Effector memory CD8-positive, alpha-beta T cell (primary cell): ENCODE data around the gene NPHP4.

Source experiments
- ATAC-seq: fragments of 150-1000 bp; cut with Tn5 transposase; replicated peaks from 2 replicates; pipeline ENCODE4 v1.10.0; 2021; ENCODE audit warnings: mild to moderate bottlenecking, moderate library complexity
- DNase-seq, 3 experiments: peaks; one replicate each; pipeline ENCODE4 v3.0.0; 2021
- H3K27ac Mint-ChIP-seq, 2 donors: one replicate each; pipeline ENCODE4 v1.8.0; 2022; ENCODE audit warnings: mild to moderate bottlenecking in 2 of 2, mixed read lengths in 2 of 2, moderate library complexity in 2 of 2
- H3K27me3 Mint-ChIP-seq, 2 donors: one replicate each; pipeline ENCODE4 v1.8.0; 2022; ENCODE audit warnings: mixed read lengths in 2 of 2
- H3K36me3 Mint-ChIP-seq: one replicate; pipeline ENCODE4 v1.8.0; 2022; ENCODE audit warnings: mild to moderate bottlenecking, moderate library complexity, mixed read lengths; ENCODE audit not compliant: insufficient read depth
- H3K4me1 Mint-ChIP-seq, 2 donors: one replicate each; pipeline ENCODE4 v1.8.0; 2022; ENCODE audit warnings: low read depth in 2 of 2, mixed read lengths in 2 of 2
- H3K4me3 Mint-ChIP-seq, 2 donors: one replicate each; pipeline ENCODE4 v1.8.0; 2022; ENCODE audit warnings: mild to moderate bottlenecking in 2 of 2, mixed read lengths in 2 of 2, moderate library complexity in 2 of 2
- H3K9me3 Mint-ChIP-seq, 2 donors: one replicate each; pipeline ENCODE4 v1.8.0; 2022; ENCODE audit warnings: mixed read lengths in 2 of 2

NPHP4 gene

DNA sequence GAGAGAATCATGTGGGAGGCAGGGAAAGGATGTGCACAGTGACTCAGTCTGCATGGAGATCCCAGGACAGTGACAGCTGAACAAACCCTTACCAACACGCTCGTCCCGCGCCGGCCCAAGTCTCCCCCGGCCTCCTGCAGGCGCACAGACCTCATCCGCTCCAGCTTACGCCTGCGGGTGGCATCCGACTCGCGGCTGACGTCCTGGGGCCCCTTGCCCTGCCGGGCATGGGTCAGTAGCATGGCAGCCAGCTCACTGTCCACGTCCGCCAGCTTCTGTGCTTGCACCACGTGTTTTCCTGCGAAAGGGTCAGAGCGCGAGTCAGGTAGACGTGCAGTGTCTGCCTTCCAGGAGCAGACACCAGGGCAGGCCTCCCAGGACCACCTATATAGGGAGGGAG, 115.2 kb downstream of the NPHP4 start:
- no peaks in the 10 kb centered on the region for H3K4me1 Mint-ChIP-seq
- H3K9me3 Mint-ChIP-seq = no peaks in the 10 kb centered on the region
- no peak overlapping the region for H3K4me3 Mint-ChIP-seq
- DNase-seq (no peak), ATAC-seq (no peak)
- H3K27me3 Mint-ChIP-seq = no peaks in the 10 kb centered on the region
- H3K36me3 Mint-ChIP-seq = peaks cover 3% of the 10 kb centered on the region
- H3K27ac Mint-ChIP-seq = no peak overlapping the region

DNA sequence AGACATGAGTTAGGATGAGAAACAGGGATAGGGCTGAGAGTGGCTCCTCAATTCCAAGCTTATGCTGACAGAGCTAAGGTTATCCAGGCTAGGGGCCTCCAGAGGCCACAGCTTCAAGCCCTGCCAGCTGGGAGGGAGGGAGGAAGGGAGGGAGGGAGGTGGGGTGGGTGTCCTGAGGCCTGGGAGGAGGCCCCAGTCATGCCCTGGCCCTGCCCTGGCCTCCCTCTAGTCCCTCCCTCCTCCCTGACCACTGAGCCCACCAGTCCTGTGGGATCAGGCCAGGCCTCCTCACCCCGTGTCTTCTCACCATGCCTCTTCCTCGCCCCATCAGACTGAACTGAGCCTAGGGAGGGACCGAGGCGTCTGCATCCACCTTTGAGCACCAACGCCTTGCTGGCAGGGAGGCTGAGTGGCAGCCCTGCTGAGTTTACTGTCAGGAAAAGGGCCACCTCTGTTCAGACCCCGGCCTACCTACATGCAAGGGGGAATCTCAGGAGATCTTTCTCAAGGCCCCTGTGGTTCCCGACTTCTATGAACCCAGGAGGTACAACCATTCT, 116.1 kb downstream of the NPHP4 start:
- no peak for ATAC-seq
- no peaks in the 10 kb centered on the region for H3K9me3 Mint-ChIP-seq
- H3K36me3 Mint-ChIP-seq = peaks cover 3% of the 10 kb centered on the region
- H3K4me1 Mint-ChIP-seq = no peaks in the 10 kb centered on the region
- no peak overlapping the region for H3K27ac Mint-ChIP-seq
- no peak for DNase-seq
- no peak overlapping the region for H3K4me3 Mint-ChIP-seq
- no peaks in the 10 kb centered on the region for H3K27me3 Mint-ChIP-seq

DNA sequence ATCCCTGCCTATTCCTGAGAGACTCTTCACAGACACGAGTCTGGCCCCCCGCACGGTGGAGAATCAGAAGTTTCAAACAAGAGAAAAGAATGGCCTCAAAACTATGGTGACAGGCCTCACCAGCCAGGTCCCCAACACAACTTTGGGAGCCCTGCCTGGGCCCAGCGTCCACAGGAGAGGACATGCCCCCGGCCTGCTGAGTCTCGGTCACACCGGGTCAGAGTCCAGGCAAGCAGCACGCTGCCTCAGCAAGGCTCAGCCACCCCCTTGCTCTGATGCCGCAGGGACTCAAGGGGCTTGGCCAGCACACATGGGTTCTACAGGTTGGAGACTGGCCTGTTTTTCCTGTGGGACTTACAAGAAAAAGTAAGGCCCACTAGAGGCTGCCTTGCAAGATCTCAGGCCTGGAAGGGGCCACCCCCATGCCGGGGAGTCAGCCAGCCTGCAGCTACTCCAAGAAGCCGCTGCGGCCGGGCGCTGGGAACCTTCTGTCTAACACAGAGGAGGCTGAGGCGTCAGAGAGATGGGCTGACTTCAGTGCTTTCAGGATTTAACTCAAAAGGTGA, 116.8 kb downstream of the NPHP4 start:
- peaks cover 3% of the 10 kb centered on the region for H3K36me3 Mint-ChIP-seq
- no peak overlapping the region for H3K4me3 Mint-ChIP-seq
- DNase-seq = no peak
- ATAC-seq = no peak
- H3K27me3 Mint-ChIP-seq = no peaks in the 10 kb centered on the region
- H3K27ac Mint-ChIP-seq = no peak overlapping the region
- no peaks in the 10 kb centered on the region for H3K4me1 Mint-ChIP-seq
- no peaks in the 10 kb centered on the region for H3K9me3 Mint-ChIP-seq

DNA sequence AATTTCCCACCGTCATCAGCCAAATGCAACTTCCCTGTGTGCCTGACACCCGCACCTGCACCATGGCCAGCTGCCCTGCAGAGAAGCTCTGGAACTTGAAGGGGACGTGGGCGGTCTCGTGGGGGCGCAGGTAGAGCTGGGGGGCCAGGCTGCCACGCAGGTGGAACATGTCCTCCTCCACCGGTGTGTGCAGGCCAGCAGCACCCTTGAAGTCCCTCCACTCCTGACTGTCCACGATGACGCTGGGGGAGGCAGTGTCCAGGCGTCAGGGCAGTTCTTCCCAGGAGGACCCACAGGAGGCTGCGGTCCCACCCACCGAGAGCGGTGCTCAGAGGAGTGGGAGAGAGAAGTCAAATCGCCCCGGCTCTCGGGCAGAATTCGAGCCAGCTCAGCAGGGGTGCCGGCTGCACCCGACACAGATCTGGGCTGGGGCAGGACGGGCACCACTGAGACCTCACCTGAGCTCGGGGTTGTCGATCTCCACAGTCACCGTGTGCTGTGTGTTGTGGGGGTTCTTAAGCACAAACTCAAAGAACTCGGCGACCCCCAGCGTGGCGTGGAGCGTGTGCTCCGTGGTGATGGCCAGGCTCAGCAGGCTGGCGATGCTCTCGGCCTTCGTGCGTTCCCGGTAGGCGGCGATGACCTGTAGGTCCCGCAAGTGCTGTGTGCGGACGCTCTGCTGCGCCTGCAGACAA, 117.7 kb downstream of the NPHP4 start:
- H3K4me1 Mint-ChIP-seq = no peaks in the 10 kb centered on the region
- ATAC-seq = no peak
- no peaks in the 10 kb centered on the region for H3K9me3 Mint-ChIP-seq
- DNase-seq = no peak
- peaks cover 3% of the 10 kb centered on the region for H3K36me3 Mint-ChIP-seq
- no peak overlapping the region for H3K27ac Mint-ChIP-seq
- H3K27me3 Mint-ChIP-seq = no peaks in the 10 kb centered on the region
- no peak overlapping the region for H3K4me3 Mint-ChIP-seq

DNA sequence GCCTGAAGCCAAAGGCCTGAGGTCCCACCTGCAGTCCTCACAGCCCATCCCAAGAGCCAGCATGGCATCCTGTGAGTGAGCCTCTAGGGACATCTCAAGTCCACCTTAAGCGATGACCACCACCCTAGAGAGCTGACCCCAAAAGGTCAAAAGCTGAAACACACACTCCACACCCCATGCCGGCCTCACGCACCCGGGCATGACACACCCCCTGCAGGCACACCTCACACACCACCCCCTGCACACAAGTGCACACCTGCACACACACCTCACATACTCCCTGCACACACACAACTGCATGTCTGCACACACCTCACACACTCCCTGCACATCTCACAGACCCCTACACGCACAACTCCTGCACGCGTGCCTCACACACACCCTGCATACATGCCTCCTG, 118.7 kb downstream of the NPHP4 start:
- Mint-ChIP-seq H3K27me3 (no peaks in the 10 kb centered on the region), H3K36me3 (peaks cover 3% of the 10 kb centered on the region), H3K27ac (no peak overlapping the region), H3K4me3 (no peak overlapping the region), H3K4me1 (peaks cover 0 to 5% of the 10 kb centered on the region in 2 donors), H3K9me3 (peaks cover 0 to 7% of the 10 kb centered on the region in 2 donors)
- ATAC-seq (no peak), DNase-seq (no peak)

DNA sequence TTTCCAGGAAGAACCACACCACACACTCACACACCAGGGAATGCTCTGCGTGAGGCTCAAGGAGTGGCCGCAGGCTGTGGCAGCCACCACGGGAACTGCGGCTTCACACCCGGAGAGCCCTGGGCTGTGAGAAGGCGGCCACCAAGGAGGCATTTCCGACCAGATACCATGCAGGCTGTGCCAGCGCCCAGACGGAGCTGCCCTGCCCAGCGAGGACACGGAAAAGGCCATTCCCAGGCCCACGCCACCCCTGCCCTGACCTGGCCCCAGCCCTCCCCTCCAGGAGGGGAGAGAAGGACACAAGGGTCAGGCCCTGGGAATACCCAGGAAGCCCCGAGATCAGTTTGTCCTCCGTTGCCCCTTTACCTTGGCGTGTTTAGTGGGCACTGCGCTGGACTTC, 119.3 kb downstream of the NPHP4 start:
- Mint-ChIP-seq H3K36me3 (peaks cover 3% of the 10 kb centered on the region), H3K4me3 (no peak overlapping the region), H3K27ac (no peak overlapping the region), H3K4me1 (peaks cover 0 to 5% of the 10 kb centered on the region in 2 donors), H3K27me3 (no peaks in the 10 kb centered on the region), H3K9me3 (peaks cover 0 to 7% of the 10 kb centered on the region in 2 donors)
- ATAC-seq = no peak
- no peak for DNase-seq

DNA sequence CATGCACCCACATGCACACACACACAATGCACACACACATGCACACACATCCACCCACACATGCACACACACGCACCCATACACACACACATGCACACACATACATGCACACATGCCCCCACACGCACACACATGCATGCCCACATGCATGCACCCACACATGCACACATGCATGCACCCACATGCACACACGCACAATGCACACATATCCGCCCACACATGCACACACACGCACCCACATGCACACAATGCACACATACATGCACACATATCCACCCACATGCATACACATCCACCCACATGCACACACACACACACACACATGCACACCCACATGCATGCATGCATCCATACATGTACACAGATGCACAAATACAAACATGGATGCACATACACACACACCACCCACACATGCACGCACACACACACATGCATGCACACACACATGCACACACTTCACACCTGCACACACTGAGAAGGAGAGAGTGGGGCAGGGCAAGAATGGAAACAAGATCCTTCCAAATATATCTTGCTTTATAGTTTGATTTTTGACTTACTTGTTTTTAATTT, 123.2 kb downstream of the NPHP4 start:
- Mint-ChIP-seq H3K36me3 (no peaks in the 10 kb centered on the region), H3K27me3 (no peaks in the 10 kb centered on the region)
- no peak for ATAC-seq

DNA sequence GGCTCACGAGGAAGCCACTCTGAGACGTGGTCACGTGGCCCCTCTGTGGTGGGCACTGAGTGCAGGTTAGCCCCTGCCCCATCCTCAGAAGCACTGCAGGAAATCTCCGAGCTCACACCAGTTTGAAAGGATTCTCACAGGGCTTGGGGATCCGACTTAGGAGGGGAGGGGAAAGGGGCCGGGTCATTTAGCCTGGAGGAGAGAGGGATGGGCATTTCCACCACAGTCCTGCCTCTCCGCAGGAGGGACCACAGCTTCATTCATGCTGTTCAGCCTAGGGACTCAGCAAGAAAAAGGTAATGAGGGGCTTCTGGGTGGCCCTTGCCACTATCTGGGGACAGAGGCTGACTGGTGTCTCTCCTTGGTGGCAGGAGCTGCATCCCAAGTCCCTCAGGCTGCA, 126.5 kb downstream of the NPHP4 start:
- no peak overlapping the region for H3K27ac Mint-ChIP-seq
- H3K4me3 Mint-ChIP-seq = no peak overlapping the region
- H3K9me3 Mint-ChIP-seq = peaks cover 0 to 7% of the 10 kb centered on the region in 2 donors
- H3K4me1 Mint-ChIP-seq = peaks cover 0 to 5% of the 10 kb centered on the region in 2 donors
- ATAC-seq = no peak
- no peaks in the 10 kb centered on the region for H3K36me3 Mint-ChIP-seq
- DNase-seq = no peak
- no peaks in the 10 kb centered on the region for H3K27me3 Mint-ChIP-seq

More for the DNA sequence above, 123.2 kb downstream of the NPHP4 start:
- Mint-ChIP-seq H3K4me3 (no peak overlapping the region), H3K9me3 (peaks cover 0 to 7% of the 10 kb centered on the region in 2 donors), H3K27ac (no peak overlapping the region), H3K4me1 (peaks cover 0 to 5% of the 10 kb centered on the region in 2 donors)
- no peak for DNase-seq

DNA sequence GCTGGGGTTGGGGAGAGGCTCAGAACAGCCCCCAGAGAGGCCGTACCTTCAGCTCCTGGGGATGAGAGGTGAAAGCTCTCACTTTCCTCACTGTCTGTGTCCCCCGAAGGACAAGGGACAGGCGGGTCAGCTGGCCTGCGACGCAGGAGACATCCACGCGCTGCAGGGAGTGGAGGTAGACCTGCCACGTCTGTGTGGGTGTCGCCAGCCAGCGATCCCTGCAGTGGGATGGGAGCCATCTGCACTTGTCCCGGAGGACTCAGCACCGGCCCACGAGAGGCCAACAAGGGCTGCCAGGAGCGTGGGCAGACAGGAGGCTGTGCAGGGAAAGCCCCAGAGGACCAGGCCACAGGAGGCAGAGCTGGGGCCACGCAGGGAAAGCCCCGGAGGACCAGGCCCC, 127.2 kb downstream of the NPHP4 start:
- H3K36me3 Mint-ChIP-seq = no peaks in the 10 kb centered on the region
- DNase-seq (no peak), ATAC-seq (no peak)
- no peaks in the 10 kb centered on the region for H3K27me3 Mint-ChIP-seq
- H3K4me1 Mint-ChIP-seq = peaks cover 0 to 5% of the 10 kb centered on the region in 2 donors
- no peak overlapping the region for H3K27ac Mint-ChIP-seq
- H3K4me3 Mint-ChIP-seq = no peak overlapping the region
- H3K9me3 Mint-ChIP-seq = peaks cover 0 to 7% of the 10 kb centered on the region in 2 donors

DNA sequence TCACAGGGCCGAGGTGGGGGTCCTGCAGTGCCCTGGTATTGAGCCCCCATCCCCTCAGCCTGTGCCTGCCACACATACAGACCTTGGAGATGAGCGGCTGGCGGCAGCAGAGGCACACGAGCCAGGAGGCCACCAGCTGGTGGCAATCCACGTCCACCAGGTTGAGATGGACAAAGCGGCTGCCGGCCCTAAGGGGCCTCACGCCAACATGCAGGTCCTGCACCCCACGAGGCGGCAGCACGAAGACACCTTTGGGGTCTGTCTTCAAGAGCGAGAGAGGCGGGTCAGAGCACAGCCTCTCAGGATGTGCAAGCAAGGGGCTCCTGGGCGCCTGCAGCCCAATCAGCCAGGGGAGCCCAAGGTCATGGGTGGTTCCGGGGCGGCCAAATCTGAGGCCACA, 128.0 kb downstream of the NPHP4 start:
- peaks cover 0 to 5% of the 10 kb centered on the region in 2 donors for H3K4me1 Mint-ChIP-seq
- H3K9me3 Mint-ChIP-seq = peaks cover 0 to 7% of the 10 kb centered on the region in 2 donors
- no peaks in the 10 kb centered on the region for H3K27me3 Mint-ChIP-seq
- ATAC-seq (no peak), DNase-seq (no peak)
- no peak overlapping the region for H3K27ac Mint-ChIP-seq
- no peak overlapping the region for H3K4me3 Mint-ChIP-seq
- no peaks in the 10 kb centered on the region for H3K36me3 Mint-ChIP-seq

DNA sequence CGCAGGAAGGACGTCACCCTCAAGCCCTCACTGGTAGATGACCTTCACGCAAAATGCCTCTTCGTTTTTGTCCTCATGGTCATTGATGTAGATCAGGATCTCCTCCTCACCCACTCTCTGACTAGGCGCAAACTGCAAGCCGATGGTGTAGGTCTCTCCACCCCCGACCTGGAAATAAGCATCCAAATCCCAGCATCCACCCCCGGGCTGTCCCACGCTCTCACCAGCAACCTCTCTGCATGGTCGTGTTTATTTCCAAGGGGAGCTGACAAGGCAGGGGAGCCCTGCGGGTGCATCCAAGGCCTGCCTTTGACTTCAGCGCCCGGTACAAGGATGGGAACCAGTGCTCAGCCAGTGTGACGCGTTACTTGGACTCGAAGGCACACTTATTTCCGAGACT, 129.0 kb downstream of the NPHP4 start:
- H3K4me3 Mint-ChIP-seq = no peak overlapping the region
- H3K27ac Mint-ChIP-seq = no peak overlapping the region
- no peaks in the 10 kb centered on the region for H3K36me3 Mint-ChIP-seq
- ATAC-seq (no peak), DNase-seq (no peak)
- no peaks in the 10 kb centered on the region for H3K4me1 Mint-ChIP-seq
- H3K9me3 Mint-ChIP-seq = no peaks in the 10 kb centered on the region
- no peaks in the 10 kb centered on the region for H3K27me3 Mint-ChIP-seq

DNA sequence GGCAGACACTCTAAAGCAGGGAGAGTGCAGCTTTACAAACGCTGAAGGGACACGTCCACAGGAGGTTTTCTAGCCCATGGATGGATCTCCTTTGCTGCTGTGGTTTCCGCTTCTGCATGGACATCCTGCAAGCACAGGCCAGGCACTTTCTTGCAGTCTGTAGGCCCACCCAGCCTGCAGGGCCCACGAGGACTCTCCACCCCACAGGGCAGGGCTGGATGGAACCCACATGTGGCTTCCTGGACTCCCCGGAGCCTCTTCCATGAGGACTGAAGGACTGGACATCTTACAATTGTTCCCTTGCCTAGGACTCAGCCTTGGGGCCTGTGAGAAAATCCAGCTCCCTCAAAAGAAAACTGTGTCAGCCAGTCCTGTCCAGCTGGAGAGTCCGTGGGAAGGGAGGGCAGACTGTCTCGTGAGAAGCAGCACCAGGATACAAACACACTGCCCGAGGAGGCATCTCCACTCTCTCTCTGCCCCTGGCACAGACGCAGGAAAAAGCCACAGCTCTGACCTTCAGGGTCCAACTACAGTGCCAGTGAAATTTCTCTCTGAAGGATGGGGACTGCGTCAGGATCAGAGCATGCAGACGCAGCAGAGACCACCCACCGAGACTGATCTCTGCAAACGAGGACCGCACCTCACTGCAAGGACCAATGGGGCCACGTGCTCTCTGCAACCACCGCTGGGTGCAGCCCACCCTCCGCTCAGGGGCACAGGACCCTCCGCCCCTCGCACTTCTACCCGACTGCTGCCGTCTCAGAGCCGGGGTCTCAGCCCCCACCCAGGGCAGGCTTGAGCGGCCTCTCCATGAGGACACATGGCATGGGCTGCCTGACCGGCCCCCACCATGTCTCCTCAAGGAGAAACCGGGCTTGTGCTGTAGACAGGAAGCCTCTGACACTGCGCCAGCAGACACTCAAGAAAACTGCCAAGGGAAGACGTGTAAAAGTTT, 130.1 kb downstream of the NPHP4 start:
- Mint-ChIP-seq H3K27me3 (no peaks in the 10 kb centered on the region), H3K4me1 (no peaks in the 10 kb centered on the region), H3K36me3 (no peaks in the 10 kb centered on the region), H3K4me3 (no peak overlapping the region), H3K9me3 (no peaks in the 10 kb centered on the region), H3K27ac (no peak overlapping the region)
- no peak for DNase-seq
- no peak for ATAC-seq

DNA sequence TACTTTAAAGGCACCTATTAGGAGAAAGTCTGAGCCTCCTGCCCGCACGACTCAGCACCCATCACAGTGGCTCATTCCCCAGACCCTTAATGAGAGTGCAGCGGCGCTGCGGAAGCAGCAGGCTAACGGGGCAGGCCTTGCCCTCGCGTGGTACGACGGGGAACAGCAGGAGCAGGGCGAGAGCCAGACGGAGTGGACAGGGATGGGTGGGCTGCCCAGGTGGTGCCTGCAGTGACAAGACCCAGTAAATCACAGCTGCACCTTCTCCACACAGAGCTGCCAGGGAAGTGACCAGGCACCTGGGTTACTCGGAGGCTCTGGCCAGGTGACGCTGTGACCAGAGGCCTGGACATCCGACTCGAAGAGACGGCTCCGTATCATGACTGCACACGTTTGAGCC, 131.9 kb downstream of the NPHP4 start:
- no peak for ATAC-seq
- Mint-ChIP-seq H3K4me3 (no peak overlapping the region), H3K27me3 (no peaks in the 10 kb centered on the region), H3K4me1 (no peaks in the 10 kb centered on the region), H3K36me3 (no peaks in the 10 kb centered on the region), H3K9me3 (no peaks in the 10 kb centered on the region), H3K27ac (no peak overlapping the region)
- no peak for DNase-seq
